Fibroblast of mammary gland (primary cell): ENCODE data around the gene STAMBP.
A peak's percentile ranks its signal among the peaks of the same experiment; 100 is the strongest.
"Not testable (repeated sequence)": the region's sequence is repeated elsewhere in the genome, so short reads cannot be mapped to it uniquely, and the experiment has no call there.

Experiments
- DNase-seq: peaks from one replicate; pipeline ENCODE4 v3.0.0-alpha.2; 2010; ENCODE audit warnings: low read depth
- H3K4me3 ChIP-seq: 2 replicates; pipeline ENCODE4 v1.5.1; 2011; ENCODE audit warnings: low read depth, mild to moderate bottlenecking, low read length, moderate library complexity; ENCODE audit not compliant: control insufficient read depth
- CTCF ChIP-seq: conservative IDR thresholded peaks from 2 replicates; pipeline ENCODE4 v1.5.1; 2011; ENCODE audit warnings: low read depth, low read length, inconsistent platforms; ENCODE audit not compliant: control insufficient read depth, insufficient read depth

Gene STAMBP

GRCh38 chr2:73828818-73829570 lies at the start of gene STAMBP:
TSS of gene STAMBP (plus strand) at chr2:73828961. CDS start at chr2:73830857, 1,896 bp downstream.
- TF ChIP-seq CTCF, result no peak
- peak; percentile 95 for DNase-seq
- H3K4me3 ChIP-seq, result peak within 1 kb of the TSS; percentile 72

- peak; percentile 93 for DNase-seq
- peak; percentile 92 for TF ChIP-seq CTCF
- H3K4me3 ChIP-seq, result peak within 1 kb of the TSS; percentile 100
Measured at GRCh38 chr2:73779467-73780236, 49.1 kb upstream of the STAMBP start, which contains the start of gene DUSP11. TSS of gene DUSP11 (minus strand) at chr2:73780103. CDS start at chr2:73779974, 129 bp downstream.

- DNase-seq, result no peak
- TF ChIP-seq CTCF, result no peak
- peak overlapping the region; percentile 100 for H3K4me3 ChIP-seq
Measured at GRCh38 chr2:73780237-73780582, 48.6 kb upstream of the STAMBP start.

- not testable (repeated sequence) for H3K4me3 ChIP-seq, DNase-seq
Measured at GRCh38 chr2:73783402-73783801, 45.4 kb upstream of the STAMBP start.

- not testable (repeated sequence) for DNase-seq, H3K4me3 ChIP-seq
Measured at GRCh38 chr2:73783883-73784282, 44.9 kb upstream of the STAMBP start, which contains the start of gene C2orf78. TSS of gene C2orf78 (plus strand) at chr2:73784183. CDS start at chr2:73784310, 127 bp downstream.

- TF ChIP-seq CTCF, result no peak
- DNase-seq, result no peak
- no peak overlapping the region for H3K4me3 ChIP-seq
Measured at GRCh38 chr2:73811878-73812277, 16.9 kb upstream of the STAMBP start.

- no peak overlapping the region for H3K4me3 ChIP-seq
- TF ChIP-seq CTCF, result no peak
Measured at GRCh38 chr2:73812635-73813034, 16.1 kb upstream of the STAMBP start.

More at GRCh38 chr2:73812635-73813034, 16.1 kb upstream of the STAMBP start:
- no peak for DNase-seq
